Measurements from ENCODE around the gene PODXL2.

DNA sequence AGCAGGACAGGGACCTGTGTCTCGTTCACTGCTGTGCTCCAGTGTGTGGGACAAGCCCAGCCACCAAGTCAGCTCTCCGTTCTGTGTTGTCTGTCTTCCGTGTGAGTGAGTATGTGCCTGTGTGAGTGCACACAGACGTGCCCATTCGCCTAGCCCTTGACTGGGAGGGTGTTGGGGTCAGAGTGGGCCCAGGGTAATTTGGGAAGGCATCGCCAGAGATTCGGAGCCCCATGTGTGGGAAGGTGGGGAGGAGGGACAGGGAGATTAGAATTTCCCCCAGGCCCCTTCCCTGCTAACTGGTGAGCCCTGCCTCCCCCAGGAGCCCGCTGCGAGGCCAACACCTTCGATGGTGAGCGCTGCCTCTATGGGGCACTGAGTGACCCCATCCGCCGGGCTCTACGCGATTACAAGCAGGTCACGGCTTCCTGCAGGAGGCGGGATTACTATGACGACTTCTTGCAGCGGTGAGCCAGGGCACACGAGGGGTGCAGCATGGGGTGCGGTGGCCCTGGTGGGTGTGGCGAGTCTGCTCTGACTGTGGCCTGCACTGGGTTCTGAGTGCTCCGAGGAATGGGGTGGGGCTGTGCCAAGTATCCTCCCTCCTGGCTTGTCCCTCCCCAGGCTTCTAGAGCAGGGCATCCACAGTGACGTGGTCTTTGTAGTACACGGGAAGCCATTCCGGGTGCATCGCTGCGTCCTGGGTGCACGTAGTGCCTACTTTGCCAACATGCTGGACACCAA, 46.8 kb downstream of the PODXL2 start:
- TF ChIP-seq GATA2 (IDR thresholded peaks at IDR 0.05; ENCODE audit: low read depth, low read length) (no peak), GATA3 (IDR thresholded peaks at IDR 0.05; ENCODE audit: low read depth, low read length) (no peak)

Data from SH-SY5Y (cell line).